HAP-1 (cell line): ENCODE measurements around the gene CCNB1.
A peak's percentile ranks its signal among the peaks of the same experiment; 100 is the strongest.
"Not testable (repeated sequence)": the region's sequence is repeated elsewhere in the genome, so short reads cannot be mapped to it uniquely, and the experiment has no call there.

Source experiments
- DNase-seq, 2 experiments: peaks; one replicate each; pipeline ENCODE4 v3.0.0-alpha.2; 2016 to 2020; ENCODE audit warnings: low spot score in 2 of 2
- H3K27me3 ChIP-seq: fragments of 250-450 bp; sonication (Bioruptor Pico); 2 replicates; pipeline ENCODE4 v1.5.1; 2020; ENCODE audit warnings: low read depth, mild to moderate bottlenecking, moderate library complexity
- H3K36me3 ChIP-seq: fragments of 250-450 bp; sonication (Bioruptor Pico); replicated peaks from 2 replicates; pipeline ENCODE4 v1.5.1; 2020; ENCODE audit warnings: mild to moderate bottlenecking
- H3K4me1 ChIP-seq: fragments of 250-450 bp; sonication (Bioruptor Pico); 2 replicates; pipeline ENCODE4 v1.5.1; 2020; ENCODE audit warnings: mild to moderate bottlenecking
- H3K4me3 ChIP-seq: fragments of 250-450 bp; sonication (Bioruptor Pico); 2 replicates; pipeline ENCODE4 v1.5.1; 2020; ENCODE audit warnings: mild to moderate bottlenecking, moderate library complexity
- H3K9me3 ChIP-seq: fragments of 250-450 bp; sonication (Bioruptor Pico); 2 replicates; pipeline ENCODE4 v1.5.1; 2020; ENCODE audit warnings: mild to moderate bottlenecking, moderate library complexity
- in situ Hi-C: fragments of 300-500 bp; cut with MboI; formaldehyde crosslinking; loops from 3 replicates; pipeline ENCODE4 v1.14.3; 2020; ENCODE audit warnings: low sequenced_read_pairs, inconsistent platforms, mixed read lengths

Gene CCNB1

DNA sequence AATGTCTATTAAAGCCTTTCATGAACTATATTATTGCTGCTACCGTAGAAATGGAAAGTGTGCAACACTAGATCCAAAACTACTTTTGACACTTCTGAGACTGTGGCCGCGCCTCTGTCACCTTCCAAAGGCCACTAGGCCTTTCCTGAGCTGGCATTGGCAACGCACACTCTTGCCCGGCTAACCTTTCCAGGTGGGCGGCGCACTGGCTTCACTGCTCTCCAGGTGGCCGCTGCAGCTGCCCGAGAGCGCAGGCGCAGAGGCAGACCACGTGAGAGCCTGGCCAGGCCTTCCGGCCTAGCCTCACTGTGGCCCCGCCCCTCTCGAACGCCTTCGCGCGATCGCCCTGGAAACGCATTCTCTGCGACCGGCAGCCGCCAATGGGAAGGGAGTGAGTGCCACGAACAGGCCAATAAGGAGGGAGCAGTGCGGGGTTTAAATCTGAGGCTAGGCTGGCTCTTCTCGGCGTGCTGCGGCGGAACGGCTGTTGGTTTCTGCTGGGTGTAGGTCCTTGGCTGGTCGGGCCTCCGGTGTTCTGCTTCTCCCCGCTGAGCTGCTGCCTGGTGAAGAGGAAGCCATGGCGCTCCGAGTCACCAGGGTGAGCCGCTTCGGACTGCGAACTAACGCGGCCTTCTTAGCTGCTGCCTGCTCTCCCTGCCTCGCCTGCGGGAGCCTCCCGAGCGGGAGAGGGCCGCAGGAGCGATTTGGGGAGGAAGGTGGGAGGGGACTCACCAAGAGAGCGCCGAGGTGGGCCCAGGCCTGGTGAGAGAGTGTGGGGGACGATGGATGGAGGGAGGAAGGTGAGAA, at the start of gene CCNB1:
CCNB1 (plus strand) TSS at position 465 of the 807 bp plus-strand sequence; CDS start at position 578, 113 bp downstream.
- Histone ChIP-seq H3K9me3 (no peaks in the 10 kb centered on the region), H3K4me3 (peak within 1 kb of the TSS; percentile 83), H3K36me3 (peaks cover 45% of the 10 kb centered on the region), H3K27me3 (no peaks in the 10 kb centered on the region), H3K4me1 (peaks cover 23% of the 10 kb centered on the region)
- peak; percentile 94 to 99 for DNase-seq
- in situ Hi-C loops, result no loop called here

GRCh38 chr5:69129413-69129812, 37.5 kb upstream of the CCNB1 start:
- Histone ChIP-seq H3K27me3 (no peaks in the 10 kb centered on the region), H3K9me3 (no peaks in the 10 kb centered on the region), H3K4me3 (no peak overlapping the region), H3K4me1 (no peaks in the 10 kb centered on the region), H3K36me3 (peaks cover 12% of the 10 kb centered on the region)
- no peak for DNase-seq
- in situ Hi-C loops, result no loop called here

GRCh38 chr5:69130241-69130640, 36.7 kb upstream of the CCNB1 start:
- no peak overlapping the region for H3K4me3 ChIP-seq
- H3K9me3 ChIP-seq, result no peaks in the 10 kb centered on the region
- peaks cover 12% of the 10 kb centered on the region for H3K36me3 ChIP-seq
- in situ Hi-C loops, result no loop called here
- no peak for DNase-seq
- no peaks in the 10 kb centered on the region for H3K4me1 ChIP-seq
- no peaks in the 10 kb centered on the region for H3K27me3 ChIP-seq

DNA sequence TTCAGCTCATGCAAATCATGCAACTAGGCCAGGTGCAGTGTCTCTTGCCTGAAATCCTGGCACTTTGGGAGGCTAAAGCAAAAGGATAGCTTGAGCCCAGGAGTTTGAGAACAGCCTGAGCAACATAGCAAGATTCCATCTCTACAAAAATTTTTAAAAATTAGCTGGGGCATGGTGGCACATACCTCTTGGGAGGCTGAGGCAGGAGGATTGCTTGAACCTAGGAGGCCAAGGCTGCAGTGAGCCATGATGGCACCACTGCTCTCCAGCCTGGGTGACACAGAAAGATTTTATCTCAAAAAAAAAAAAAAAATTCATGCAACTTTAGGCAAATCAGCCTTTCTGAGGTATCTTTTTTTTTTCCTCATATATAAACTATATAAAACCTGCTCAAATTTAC, 35.6 kb upstream of the CCNB1 start:
- DNase-seq, result no peak
- H3K4me3 ChIP-seq, result no peak overlapping the region
- H3K36me3 ChIP-seq, result peaks cover 12% of the 10 kb centered on the region
- no peaks in the 10 kb centered on the region for H3K9me3 ChIP-seq
- peaks cover 8% of the 10 kb centered on the region for H3K4me1 ChIP-seq
- in situ Hi-C loops, result no loop called here
- H3K27me3 ChIP-seq, result no peaks in the 10 kb centered on the region

DNA sequence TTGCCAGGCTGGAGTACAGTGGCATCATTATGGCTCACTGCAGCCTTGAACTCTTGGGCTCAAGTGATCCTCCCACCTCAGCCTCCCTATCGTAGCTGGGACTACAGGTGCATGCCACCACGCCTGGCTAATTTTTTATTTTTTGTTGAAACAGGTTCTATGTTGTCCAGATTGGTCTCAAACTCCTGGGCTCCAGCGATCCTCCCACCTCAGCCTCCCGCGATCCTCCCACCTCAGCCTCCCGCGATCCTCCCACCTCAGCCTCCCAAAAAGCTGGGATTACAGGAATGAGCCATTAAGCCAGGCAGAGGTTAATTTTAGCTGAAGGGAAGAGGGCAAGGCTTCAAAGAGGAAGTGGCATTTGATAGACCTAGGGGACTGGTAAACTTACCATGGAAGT, 32.8 kb upstream of the CCNB1 start:
- H3K36me3 ChIP-seq, result peaks cover 5% of the 10 kb centered on the region
- no peak overlapping the region for H3K4me3 ChIP-seq
- H3K27me3 ChIP-seq, result no peaks in the 10 kb centered on the region
- peaks cover 12% of the 10 kb centered on the region for H3K4me1 ChIP-seq
- in situ Hi-C loops, result no loop called here
- no peaks in the 10 kb centered on the region for H3K9me3 ChIP-seq
- no peak for DNase-seq

GRCh38 chr5:69136293-69136692, 30.7 kb upstream of the CCNB1 start:
- Histone ChIP-seq H3K9me3 (no peaks in the 10 kb centered on the region), H3K27me3 (no peaks in the 10 kb centered on the region), H3K4me1 (peaks cover 12% of the 10 kb centered on the region), H3K4me3 (no peak overlapping the region), H3K36me3 (no peaks in the 10 kb centered on the region)
- in situ Hi-C loops, result no loop called here
- peak; percentile 40 to 62 for DNase-seq

DNA sequence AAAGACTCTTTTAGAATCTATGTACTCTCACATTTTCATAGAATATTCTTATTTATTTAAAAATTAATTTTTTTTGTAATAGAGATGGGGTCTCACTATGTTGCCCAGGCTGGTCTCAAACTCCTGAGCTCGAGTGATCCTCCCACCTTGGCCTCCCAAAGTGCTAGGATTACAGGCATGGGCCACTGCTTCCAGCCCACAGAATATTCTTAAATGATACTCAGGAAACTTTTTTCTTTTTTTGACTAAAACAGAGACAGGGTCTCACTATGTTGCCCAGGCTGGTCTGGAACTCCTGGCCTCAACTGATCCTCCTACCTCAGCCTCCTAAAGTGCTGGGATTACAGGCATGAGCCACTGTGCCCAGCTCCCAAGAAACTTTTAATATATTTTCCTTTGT, 29.7 kb upstream of the CCNB1 start:
- H3K27me3 ChIP-seq, H3K36me3 ChIP-seq, DNase-seq, H3K9me3 ChIP-seq, H3K4me3 ChIP-seq, in situ Hi-C loops: not testable (repeated sequence)
- peaks cover 12% of the 10 kb centered on the region for H3K4me1 ChIP-seq

DNA sequence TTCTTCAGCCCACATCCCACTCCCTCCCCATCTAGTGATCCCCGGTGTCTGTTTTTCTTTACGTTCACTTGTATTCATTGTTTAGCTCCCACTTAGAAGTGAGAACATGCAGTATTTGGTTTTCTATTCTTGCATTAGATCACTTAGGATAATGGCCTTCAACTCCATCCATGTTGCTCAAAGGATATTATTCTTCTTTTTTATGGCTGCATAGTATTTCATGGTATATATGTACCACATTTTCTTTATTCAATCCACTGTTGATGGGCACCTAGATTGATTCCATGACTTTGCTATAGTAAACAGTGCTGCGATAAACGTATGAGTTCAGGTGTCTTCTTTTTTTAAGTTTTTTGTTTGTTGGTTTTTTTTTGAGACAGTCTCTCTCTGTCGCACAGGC, 29.1 kb upstream of the CCNB1 start:
- no peaks in the 10 kb centered on the region for H3K9me3 ChIP-seq
- H3K27me3 ChIP-seq, result no peaks in the 10 kb centered on the region
- H3K4me1 ChIP-seq, result peaks cover 12% of the 10 kb centered on the region
- H3K4me3 ChIP-seq, result no peak overlapping the region
- in situ Hi-C loops, result no loop called here
- H3K36me3 ChIP-seq, result no peaks in the 10 kb centered on the region
- DNase-seq, result no peak

- Histone ChIP-seq H3K4me1 (peaks cover 12% of the 10 kb centered on the region), H3K9me3 (peaks cover 6% of the 10 kb centered on the region), H3K4me3 (no peak overlapping the region), H3K36me3 (peaks cover 3% of the 10 kb centered on the region; the same call in 1 of the 2 replicates), H3K27me3 (no peaks in the 10 kb centered on the region)
- DNase-seq, result no peak
- in situ Hi-C loops, result no loop called here
These were observed 28.2 kb upstream of the CCNB1 start for GRCh38 chr5:69138766-69139165.

DNA sequence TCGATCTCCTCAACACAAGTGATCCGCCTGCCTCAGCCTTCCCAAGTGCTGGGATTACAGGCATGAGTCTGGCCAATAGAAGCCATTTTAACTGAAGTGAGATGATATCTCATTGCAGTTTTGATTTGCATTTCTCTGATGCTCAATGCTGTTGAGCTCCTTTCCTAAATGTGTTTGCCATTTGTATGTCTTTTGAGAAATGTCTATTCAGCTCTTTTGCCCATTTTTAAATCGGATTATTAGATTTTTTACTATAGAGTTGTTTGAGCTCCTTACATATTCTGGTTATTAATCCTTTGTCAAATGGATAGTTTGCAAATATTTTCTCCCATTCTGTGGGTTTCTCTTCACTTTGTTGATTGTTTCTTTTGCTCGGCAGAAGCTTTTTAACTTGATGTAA, 26.7 kb upstream of the CCNB1 start:
- DNase-seq, H3K27me3 ChIP-seq, H3K4me3 ChIP-seq, in situ Hi-C loops, H3K9me3 ChIP-seq, H3K36me3 ChIP-seq: not testable (repeated sequence)
- peaks cover 12% of the 10 kb centered on the region for H3K4me1 ChIP-seq

DNA sequence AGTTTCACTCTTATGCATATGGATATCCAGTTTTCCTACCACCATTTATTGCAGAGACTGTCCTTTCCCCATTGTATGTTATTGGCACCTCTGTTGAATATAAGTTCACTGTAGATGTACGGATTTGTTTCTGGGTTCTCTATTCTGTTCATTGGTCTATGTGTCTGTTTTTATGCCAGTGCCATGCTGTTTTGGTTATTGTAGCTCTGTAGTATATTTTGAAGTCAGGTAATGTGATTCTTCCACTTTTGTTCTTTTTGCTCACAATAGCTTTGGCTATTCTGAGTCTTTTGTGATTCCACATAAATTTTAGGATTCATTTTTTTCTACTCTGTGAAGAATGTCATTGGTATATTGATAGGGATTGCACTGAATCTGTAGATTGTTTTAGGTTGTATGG, 26.1 kb upstream of the CCNB1 start:
- in situ Hi-C loops, result no loop called here
- Histone ChIP-seq H3K9me3 (peaks cover 6% of the 10 kb centered on the region), H3K4me1 (peaks cover 7% of the 10 kb centered on the region), H3K27me3 (no peaks in the 10 kb centered on the region), H3K36me3 (peaks cover 3% of the 10 kb centered on the region; the same call in 1 of the 2 replicates), H3K4me3 (no peak overlapping the region)
- DNase-seq, result no peak

DNA sequence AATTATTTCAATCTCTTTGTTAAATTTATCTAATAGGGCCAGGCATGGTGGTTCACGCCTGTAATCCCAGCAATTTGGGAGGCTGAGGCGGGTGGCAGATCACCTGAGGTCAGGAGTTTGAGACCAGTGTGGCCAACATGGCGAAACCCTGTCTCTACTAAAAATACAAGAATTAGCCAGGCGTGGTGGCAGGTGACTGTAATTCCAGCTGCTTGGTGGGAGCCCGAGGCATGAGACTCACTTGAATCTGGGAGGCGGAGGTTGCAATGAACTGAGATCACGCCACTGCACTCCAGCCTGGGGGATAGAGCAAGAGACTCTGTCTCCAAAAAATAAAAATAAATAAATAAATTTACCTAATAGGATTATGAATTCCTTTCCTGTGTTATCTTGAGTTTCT, 18.4 kb upstream of the CCNB1 start:
- H3K27me3 ChIP-seq, H3K4me1 ChIP-seq, H3K36me3 ChIP-seq, H3K4me3 ChIP-seq, H3K9me3 ChIP-seq, in situ Hi-C loops, DNase-seq: not testable (repeated sequence)

DNA sequence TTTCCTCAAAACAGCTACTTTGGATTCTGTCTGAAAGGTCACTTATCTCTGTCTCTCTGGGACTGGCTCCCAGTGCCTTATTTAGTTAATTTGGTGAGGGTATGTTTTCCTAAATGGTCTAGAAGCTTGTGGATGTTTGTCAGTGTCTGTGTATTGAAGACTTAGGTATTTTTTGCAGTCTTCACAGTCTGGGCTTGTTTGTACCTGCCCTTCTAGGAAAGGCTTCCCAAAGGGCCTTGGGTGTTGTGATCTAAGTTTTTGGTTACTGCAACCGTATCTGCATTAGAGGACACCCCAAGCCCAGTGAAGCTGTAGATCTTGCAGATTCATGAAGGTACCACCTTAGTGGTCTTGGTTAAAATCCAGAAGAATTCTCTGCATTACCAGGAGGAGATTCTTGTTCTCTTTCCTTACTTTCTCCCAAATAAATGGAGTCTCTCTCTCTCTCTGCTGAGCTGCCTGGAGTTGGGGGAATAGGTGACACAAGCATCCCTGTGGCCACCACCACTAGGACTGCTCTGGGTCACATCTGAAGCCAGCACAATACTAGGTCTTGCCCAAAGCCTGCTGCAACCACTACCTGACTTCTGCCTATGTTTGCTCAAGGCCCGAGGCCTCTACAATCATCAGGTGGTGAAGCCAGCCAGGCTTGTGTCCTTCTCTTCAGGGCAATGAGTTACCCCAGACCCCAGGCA, 17.8 kb upstream of the CCNB1 start:
- H3K36me3 ChIP-seq, result no peaks in the 10 kb centered on the region
- no peak overlapping the region for H3K4me3 ChIP-seq
- DNase-seq, result no peak
- H3K9me3 ChIP-seq, result no peaks in the 10 kb centered on the region
- H3K4me1 ChIP-seq, result no peaks in the 10 kb centered on the region
- H3K27me3 ChIP-seq, result no peaks in the 10 kb centered on the region
- in situ Hi-C loops, result no loop called here

GRCh38 chr5:69149676-69150010, 17.3 kb upstream of the CCNB1 start:
- in situ Hi-C loops, result no loop called here
- Histone ChIP-seq H3K4me3 (no peak overlapping the region), H3K27me3 (no peaks in the 10 kb centered on the region), H3K36me3 (no peaks in the 10 kb centered on the region), H3K4me1 (no peaks in the 10 kb centered on the region), H3K9me3 (no peaks in the 10 kb centered on the region)
- no peak for DNase-seq
